Activated naive CD8-positive, alpha-beta T cell treated with anti-CD3 and anti-CD28 coated beads, Interleukin-2, amount 10 ng/mL, durations not matched to agents 7 days and 5 days (primary cell): ENCODE measurements around the gene HOXA13. TPM values are rescaled to one million over a fixed set of nuclear protein-coding genes. Genes with fewer than 3 reads are reported as not detected.

Experiments
- ATAC-seq: fragments of 150-1000 bp; cut with Tn5 transposase; one replicate; pipeline ENCODE4 v1.10.0; 2021; ENCODE audit warnings: low read depth, moderate library complexity
- POLR2A ChIA-PET: fragments of 350-600 bp; sonication (Branson Sonifier 250); formaldehyde crosslinking; loops from one replicate; lab custom pipeline; 2021; ENCODE audit warnings: antibody characterized with exemption; lab: Charles Lee
- DNase-seq: peaks from one replicate; pipeline ENCODE4 v3.0.0; 2021
- H3K27ac Mint-ChIP-seq: one replicate; pipeline ENCODE4 v1.8.0; 2022; ENCODE audit warnings: mild to moderate bottlenecking, mixed read lengths
- H3K27me3 Mint-ChIP-seq: one replicate; pipeline ENCODE4 v1.8.0; 2022; ENCODE audit warnings: mild to moderate bottlenecking, moderate library complexity, mixed read lengths
- H3K36me3 Mint-ChIP-seq: one replicate; pipeline ENCODE4 v1.8.0; 2021; ENCODE audit warnings: mild to moderate bottlenecking, mixed read lengths
- H3K4me1 Mint-ChIP-seq: one replicate; pipeline ENCODE4 v1.8.0; 2021; ENCODE audit warnings: mixed read lengths
- H3K4me3 Mint-ChIP-seq: one replicate; pipeline ENCODE4 v1.8.0; 2022; ENCODE audit warnings: mild to moderate bottlenecking, moderate library complexity, mixed read lengths
- H3K9me3 Mint-ChIP-seq: one replicate; pipeline ENCODE4 v1.8.0; 2021; ENCODE audit warnings: mixed read lengths
- microRNA-seq: library from miRNA; unstranded; fragments of <30 nt; microRNA quantifications from one replicate; pipeline ENCODE4 v1.2.0, GENCODE V29; 2022
- total RNA-seq, 2 experiments: library from RNA; stranded (reverse); gene quantifications; one replicate each; pipeline ENCODE4 v1.2.3, GENCODE V29; 2021

The HOXA13 gene
- total RNA-seq, 2 experiments from 2014 or later: not detected

- peaks cover 42% of the 10 kb centered on the region for H3K27me3 Mint-ChIP-seq
- DNase-seq: no peak
- POLR2A ChIA-PET: no interaction called here
Measured at GRCh38 chr7:27144781-27145164, 55.1 kb downstream of the HOXA13 start.

More at GRCh38 chr7:27144781-27145164, 55.1 kb downstream of the HOXA13 start:
- Mint-ChIP-seq H3K4me3 (no peak overlapping the region), H3K4me1 (peaks cover 2% of the 10 kb centered on the region), H3K27ac (no peak overlapping the region), H3K36me3 (no peaks in the 10 kb centered on the region), H3K9me3 (no peaks in the 10 kb centered on the region)
- ATAC-seq: no peak

Small RNAs within 50 kb of the gene (microRNA-seq; reads per million reads assigned to microRNA genes)
- 5.6 reads per million for gene MIR196B

Other genes starting within 250 kb of the HOXA13 start
- gene HOXA1, start 104.1 kb downstream of the HOXA13 start, total RNA-seq: 1 to 10 TPM in 1 of 2 experiments, under 1 TPM in 1; 0.72 to 1.0 TPM
- gene HOXA2, start 97.4 kb downstream of the HOXA13 start, total RNA-seq: not detected
- under 1 TPM; 0.17 to 0.53 TPM for gene HOXA4, start 69.3 kb downstream of the HOXA13 start, total RNA-seq
- not detected for gene HOXA5, start 56.4 kb downstream of the HOXA13 start, total RNA-seq
- not detected for gene HOXA6, start 52.3 kb downstream of the HOXA13 start, total RNA-seq
- not detected for gene HOXA3, start 47.5 kb downstream of the HOXA13 start, total RNA-seq
- gene HOXA7, start 43.4 kb downstream of the HOXA13 start, total RNA-seq: not detected
- not detected for gene HOXA9, start 34.6 kb downstream of the HOXA13 start, total RNA-seq
- gene HOXA10, start 25.8 kb downstream of the HOXA13 start, total RNA-seq: not detected
- not detected for gene HOXA11, start 14.9 kb downstream of the HOXA13 start, total RNA-seq
- not detected for gene EVX1, start 42.7 kb upstream of the HOXA13 start, total RNA-seq